GM06990 (cell line): ENCODE results near the gene MINPP1.
A peak's percentile ranks its signal among the peaks of the same experiment; 100 is the strongest.

Source experiments
- DNase-seq: peaks from one replicate; pipeline ENCODE4 v3.0.0-alpha.2; 2011; ENCODE audit not compliant: insufficient read length; ENCODE audit errors: extremely low read depth
- H3K27me3 ChIP-seq: replicated peaks from 2 replicates; pipeline ENCODE4 v1.6.0; 2011; ENCODE audit warnings: low read length; ENCODE audit not compliant: control insufficient read depth, insufficient read depth
- H3K36me3 ChIP-seq: 2 replicates; pipeline ENCODE4 v1.5.1; 2011; ENCODE audit warnings: low read length; ENCODE audit not compliant: control insufficient read depth, insufficient read depth
- H3K4me3 ChIP-seq: replicated peaks from 2 replicates; pipeline ENCODE4 v1.5.1; 2011; ENCODE audit warnings: low read depth, mild to moderate bottlenecking, control low read depth, low read length
- TF ChIP-seq, protein P1 (sequence below): IDR thresholded peaks from 2 replicates; pipeline ENCODE4 v1.5.1; 2011; ENCODE audit warnings: low read length, control low read depth, mild to moderate bottlenecking, inconsistent platforms; ENCODE audit not compliant: insufficient read depth, poor library complexity, severe bottlenecking

MINPP1 gene

DNA sequence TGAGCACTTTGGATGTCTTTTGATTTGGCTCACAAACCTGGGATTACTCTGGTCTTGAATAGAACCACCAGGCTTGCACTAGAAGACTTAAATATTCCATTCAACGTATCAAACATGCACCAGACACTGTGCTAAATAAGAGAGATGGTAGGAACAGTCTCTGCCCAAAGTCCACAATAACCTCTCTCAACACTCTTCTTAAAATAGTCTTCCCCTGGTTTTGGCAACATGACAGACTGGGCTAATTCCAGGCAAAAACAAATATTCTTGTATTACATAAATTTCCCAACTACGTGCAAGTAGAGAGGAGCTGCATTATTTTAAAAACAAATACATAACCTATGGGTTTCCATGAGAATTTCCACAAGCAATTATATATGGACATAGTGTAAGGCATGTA lies 90.2 kb downstream of the MINPP1 start:
- Histone ChIP-seq H3K36me3 (no peaks in the 10 kb centered on the region), H3K4me3 (no peak overlapping the region), H3K27me3 (no peaks in the 10 kb centered on the region)
- DNase-seq: no peak
- TF ChIP-seq, protein P1, sequence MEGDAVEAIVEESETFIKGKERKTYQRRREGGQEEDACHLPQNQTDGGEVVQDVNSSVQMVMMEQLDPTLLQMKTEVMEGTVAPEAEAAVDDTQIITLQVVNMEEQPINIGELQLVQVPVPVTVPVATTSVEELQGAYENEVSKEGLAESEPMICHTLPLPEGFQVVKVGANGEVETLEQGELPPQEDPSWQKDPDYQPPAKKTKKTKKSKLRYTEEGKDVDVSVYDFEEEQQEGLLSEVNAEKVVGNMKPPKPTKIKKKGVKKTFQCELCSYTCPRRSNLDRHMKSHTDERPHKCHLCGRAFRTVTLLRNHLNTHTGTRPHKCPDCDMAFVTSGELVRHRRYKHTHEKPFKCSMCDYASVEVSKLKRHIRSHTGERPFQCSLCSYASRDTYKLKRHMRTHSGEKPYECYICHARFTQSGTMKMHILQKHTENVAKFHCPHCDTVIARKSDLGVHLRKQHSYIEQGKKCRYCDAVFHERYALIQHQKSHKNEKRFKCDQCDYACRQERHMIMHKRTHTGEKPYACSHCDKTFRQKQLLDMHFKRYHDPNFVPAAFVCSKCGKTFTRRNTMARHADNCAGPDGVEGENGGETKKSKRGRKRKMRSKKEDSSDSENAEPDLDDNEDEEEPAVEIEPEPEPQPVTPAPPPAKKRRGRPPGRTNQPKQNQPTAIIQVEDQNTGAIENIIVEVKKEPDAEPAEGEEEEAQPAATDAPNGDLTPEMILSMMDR: no peak

- peak; percentile 11 for DNase-seq
- H3K4me3 ChIP-seq: no peak overlapping the region
- TF ChIP-seq, protein P1: no peak
Measured at GRCh38 chr10:87596351-87596750, 91.7 kb downstream of the MINPP1 start.

GRCh38 chr10:87598700-87599099 lies 94.0 kb downstream of the MINPP1 start:
- TF ChIP-seq, protein P1: no peak
- no peak overlapping the region for H3K4me3 ChIP-seq
- no peaks in the 10 kb centered on the region for H3K36me3 ChIP-seq
- H3K27me3 ChIP-seq: no peaks in the 10 kb centered on the region
- DNase-seq: no peak

More at GRCh38 chr10:87596351-87596750, 91.7 kb downstream of the MINPP1 start:
- no peaks in the 10 kb centered on the region for H3K27me3 ChIP-seq
- H3K36me3 ChIP-seq: no peaks in the 10 kb centered on the region

DNA sequence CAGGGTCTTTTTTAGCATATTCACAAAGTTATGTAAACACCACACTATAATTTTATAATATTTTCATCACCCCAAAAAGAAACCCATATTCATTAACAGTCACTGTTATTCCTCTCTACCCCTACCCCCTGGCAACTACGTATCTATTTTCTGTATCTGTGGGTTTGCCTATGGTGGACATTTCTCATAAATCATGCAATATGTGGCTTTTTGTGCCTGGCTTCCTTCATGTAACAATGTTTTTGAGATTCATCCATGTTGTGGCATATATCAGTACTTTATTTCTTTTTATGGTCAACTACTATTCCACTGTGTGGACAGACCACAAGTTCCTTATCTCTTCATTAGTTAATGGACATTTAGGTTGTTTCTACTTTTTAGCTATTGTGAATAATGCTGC lies 95.9 kb downstream of the MINPP1 start:
- no peak for DNase-seq
- no peaks in the 10 kb centered on the region for H3K27me3 ChIP-seq
- TF ChIP-seq, protein P1: no peak

More for the DNA sequence above, 95.9 kb downstream of the MINPP1 start:
- H3K4me3 ChIP-seq: no peak overlapping the region
- no peaks in the 10 kb centered on the region for H3K36me3 ChIP-seq
